WERI-Rb-1 (cell line): ENCODE data around the gene SLC31A2.

Experiments
- DNase-seq: peaks from one replicate; pipeline ENCODE4 v3.0.0-alpha.2; 2020
- H3K27ac ChIP-seq: fragments of 250-450 bp; sonication (Bioruptor Pico); 2 replicates; pipeline ENCODE4 v1.5.1; 2020; ENCODE audit warnings: mild to moderate bottlenecking, moderate library complexity
- H3K27me3 ChIP-seq: fragments of 250-450 bp; sonication (Bioruptor Pico); 2 replicates; pipeline ENCODE4 v1.5.1; 2021; ENCODE audit warnings: mild to moderate bottlenecking, low read depth, moderate library complexity; ENCODE audit not compliant: insufficient read depth, severe bottlenecking
- H3K36me3 ChIP-seq: fragments of 250-450 bp; sonication (Bioruptor Pico); 2 replicates; pipeline ENCODE4 v1.5.1; 2020; ENCODE audit warnings: mild to moderate bottlenecking, moderate library complexity
- H3K4me3 ChIP-seq: 2 replicates; pipeline ENCODE4 v1.5.1; 2011; ENCODE audit warnings: low read depth, mild to moderate bottlenecking, control low read depth, low read length
- H3K9me3 ChIP-seq: fragments of 250-450 bp; sonication (Bioruptor Pico); 2 replicates; pipeline ENCODE4 v1.5.1; 2021; ENCODE audit warnings: mild to moderate bottlenecking, moderate library complexity; ENCODE audit not compliant: severe bottlenecking
- TF ChIP-seq, protein P1 (sequence below): IDR thresholded peaks from 2 replicates; pipeline ENCODE4 v1.5.1; 2011; ENCODE audit warnings: low read depth, mild to moderate bottlenecking, control low read depth, inconsistent platforms, low read length

Gene SLC31A2

DNA sequence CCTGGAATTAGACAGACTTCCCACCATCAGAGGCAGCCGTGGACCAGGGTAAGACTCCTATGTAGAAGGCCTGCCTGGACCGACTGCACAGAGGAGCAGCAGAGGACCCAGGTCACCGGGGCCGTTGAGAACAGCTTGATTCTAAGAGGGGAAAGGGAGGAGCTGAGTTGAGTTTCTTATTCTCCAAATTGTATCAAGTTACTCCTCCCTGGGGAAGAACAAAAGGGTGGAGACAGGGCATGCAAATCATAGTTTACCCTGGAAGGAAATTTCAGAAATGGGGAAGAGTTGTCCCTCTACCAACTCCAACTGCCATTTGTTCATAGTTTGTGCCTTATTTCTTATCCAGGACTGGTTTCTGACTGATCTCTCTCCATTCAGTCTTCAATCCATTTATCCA is 20.9 kb upstream of the SLC31A2 start:
- no peaks in the 10 kb centered on the region for H3K9me3 ChIP-seq
- no peaks in the 10 kb centered on the region for H3K27me3 ChIP-seq
- DNase-seq: no peak
- no peaks in the 10 kb centered on the region for H3K36me3 ChIP-seq
- TF ChIP-seq, protein P1, sequence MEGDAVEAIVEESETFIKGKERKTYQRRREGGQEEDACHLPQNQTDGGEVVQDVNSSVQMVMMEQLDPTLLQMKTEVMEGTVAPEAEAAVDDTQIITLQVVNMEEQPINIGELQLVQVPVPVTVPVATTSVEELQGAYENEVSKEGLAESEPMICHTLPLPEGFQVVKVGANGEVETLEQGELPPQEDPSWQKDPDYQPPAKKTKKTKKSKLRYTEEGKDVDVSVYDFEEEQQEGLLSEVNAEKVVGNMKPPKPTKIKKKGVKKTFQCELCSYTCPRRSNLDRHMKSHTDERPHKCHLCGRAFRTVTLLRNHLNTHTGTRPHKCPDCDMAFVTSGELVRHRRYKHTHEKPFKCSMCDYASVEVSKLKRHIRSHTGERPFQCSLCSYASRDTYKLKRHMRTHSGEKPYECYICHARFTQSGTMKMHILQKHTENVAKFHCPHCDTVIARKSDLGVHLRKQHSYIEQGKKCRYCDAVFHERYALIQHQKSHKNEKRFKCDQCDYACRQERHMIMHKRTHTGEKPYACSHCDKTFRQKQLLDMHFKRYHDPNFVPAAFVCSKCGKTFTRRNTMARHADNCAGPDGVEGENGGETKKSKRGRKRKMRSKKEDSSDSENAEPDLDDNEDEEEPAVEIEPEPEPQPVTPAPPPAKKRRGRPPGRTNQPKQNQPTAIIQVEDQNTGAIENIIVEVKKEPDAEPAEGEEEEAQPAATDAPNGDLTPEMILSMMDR: no peak
- H3K4me3 ChIP-seq: no peak overlapping the region
- no peak overlapping the region for H3K27ac ChIP-seq

DNA sequence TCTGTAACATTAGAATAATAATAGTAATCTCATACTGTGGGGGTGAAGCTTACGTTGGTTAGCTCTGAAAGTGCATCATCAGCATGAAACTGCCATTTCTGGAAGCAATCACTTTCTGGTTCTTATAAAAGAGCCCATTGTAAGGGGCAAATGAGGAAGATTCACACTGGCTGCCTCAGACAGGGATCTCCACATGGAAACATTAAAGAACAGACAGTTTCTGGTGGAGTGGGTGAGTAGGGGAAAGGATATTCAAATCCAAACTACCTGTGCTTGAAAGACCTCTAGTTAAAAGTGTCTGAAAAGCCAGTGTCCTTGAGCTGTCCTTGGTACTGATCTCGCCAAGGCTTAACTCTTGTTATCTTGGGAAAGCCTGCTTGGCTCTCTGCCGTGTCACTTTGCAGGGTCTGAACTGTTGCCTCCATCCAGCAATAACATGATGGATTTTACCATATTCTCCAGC is 19.1 kb upstream of the SLC31A2 start:
- Histone ChIP-seq H3K4me3 (no peak overlapping the region), H3K9me3 (no peaks in the 10 kb centered on the region), H3K27ac (no peak overlapping the region), H3K36me3 (no peaks in the 10 kb centered on the region), H3K27me3 (no peaks in the 10 kb centered on the region)
- TF ChIP-seq, protein P1: no peak
- DNase-seq: no peak

DNA sequence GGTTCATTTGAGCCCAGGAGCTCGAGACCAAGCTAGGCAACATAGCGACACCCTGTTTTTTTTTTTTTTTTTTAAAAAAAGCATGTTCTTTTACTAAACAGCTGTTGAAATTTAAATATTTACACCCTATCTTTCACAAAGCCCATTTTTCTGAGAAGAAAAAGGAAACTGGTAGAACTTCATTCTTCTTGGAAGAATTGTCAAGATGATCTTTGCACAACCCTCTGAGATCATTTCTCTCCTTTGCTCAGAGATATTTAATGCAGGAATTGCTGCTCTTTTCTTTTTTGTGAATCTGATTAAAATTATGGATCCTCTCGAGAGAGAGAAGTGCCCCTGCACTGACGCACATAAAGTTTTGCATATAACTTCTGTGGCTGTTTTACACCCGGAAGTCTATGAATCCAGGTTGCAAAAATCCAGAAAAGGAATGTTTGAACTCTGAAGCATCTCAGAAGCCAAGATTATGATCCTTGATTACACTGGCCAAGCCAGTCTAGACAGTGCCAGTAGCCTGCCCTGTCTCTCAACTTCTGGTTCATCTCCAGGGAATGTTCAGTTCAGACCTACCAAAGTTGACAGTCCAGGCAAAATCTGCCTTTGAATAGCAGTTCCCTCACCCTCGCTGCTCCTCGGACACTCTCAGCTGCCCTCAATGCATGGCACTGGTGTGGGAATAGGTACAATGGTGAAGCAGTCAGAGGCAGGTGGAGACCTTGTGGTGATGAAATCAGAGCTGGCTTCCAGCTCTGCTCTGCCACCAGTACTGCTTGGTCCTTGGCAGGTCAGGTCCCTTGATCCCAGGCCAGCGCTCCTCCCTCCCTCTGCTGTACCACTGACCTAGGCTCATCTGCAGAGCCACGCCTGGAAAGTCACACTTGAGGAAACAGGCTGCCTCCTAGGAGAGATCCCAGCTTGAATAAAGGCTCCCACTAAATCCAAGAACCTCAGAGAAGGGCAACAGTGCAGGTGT is 13.3 kb upstream of the SLC31A2 start:
- Histone ChIP-seq H3K36me3 (no peaks in the 10 kb centered on the region), H3K27me3 (no peaks in the 10 kb centered on the region), H3K9me3 (peaks cover 25% of the 10 kb centered on the region), H3K4me3 (no peak overlapping the region), H3K27ac (no peak overlapping the region)
- TF ChIP-seq, protein P1: no peak
- DNase-seq: no peak

DNA sequence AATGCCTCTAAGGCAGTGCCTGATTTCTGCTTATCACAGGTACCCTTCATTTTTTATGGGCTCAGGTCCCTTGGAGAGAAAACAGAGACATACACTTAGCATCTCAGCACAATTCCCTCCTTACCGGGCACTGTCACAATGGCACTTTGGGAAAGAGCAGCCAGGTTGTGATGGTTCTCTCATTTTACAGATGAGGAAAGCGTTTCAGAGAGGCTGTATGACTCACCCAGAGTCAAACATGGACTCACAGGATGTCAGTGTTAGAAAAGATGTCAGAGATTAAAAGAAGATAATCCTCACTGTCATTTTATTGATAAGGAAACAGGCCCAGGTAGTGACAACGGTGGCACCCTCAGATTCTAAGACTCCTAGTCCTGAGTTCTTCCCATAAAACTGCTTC is 12.0 kb upstream of the SLC31A2 start:
- Histone ChIP-seq H3K4me3 (no peak overlapping the region), H3K9me3 (peaks cover 25% of the 10 kb centered on the region), H3K27ac (no peak overlapping the region)

DNA sequence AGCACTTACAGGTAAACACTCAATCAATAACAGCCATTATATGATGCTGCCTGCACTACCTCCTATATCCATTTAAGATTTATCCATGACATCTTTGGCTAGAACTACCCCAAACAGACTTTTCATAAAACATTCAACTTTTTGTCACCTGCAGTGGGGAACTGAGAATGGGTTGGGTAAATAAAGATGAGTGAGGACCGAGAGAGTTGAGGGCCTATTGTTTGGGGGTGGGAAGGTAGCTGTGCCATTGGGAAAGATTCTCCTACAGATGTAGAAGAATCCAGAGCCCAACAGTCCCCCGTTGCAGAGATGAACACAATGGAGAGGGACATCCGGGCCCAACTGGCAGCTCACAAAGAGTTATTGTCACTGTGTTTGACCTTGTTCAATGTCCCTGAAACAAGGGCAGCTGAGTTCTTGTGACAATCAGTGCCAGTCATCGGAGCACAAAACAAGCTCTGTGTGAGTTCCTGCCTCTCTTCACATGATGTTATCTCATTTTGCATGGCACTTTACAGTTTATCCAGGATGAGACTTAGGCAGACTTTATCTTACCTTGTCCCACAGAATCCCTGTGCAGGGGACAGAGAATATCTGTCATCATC is 11.5 kb upstream of the SLC31A2 start:
- H3K36me3 ChIP-seq: no peaks in the 10 kb centered on the region
- peaks cover 25% of the 10 kb centered on the region for H3K9me3 ChIP-seq
- TF ChIP-seq, protein P1: no peak
- no peak overlapping the region for H3K27ac ChIP-seq
- no peaks in the 10 kb centered on the region for H3K27me3 ChIP-seq
- H3K4me3 ChIP-seq: no peak overlapping the region
- no peak for DNase-seq

More for the DNA sequence above, 12.0 kb upstream of the SLC31A2 start:
- Histone ChIP-seq H3K36me3 (no peaks in the 10 kb centered on the region), H3K27me3 (no peaks in the 10 kb centered on the region)
- no peak for DNase-seq
- TF ChIP-seq, protein P1: no peak
